ENCODE results near the gene IYD.

- TF ChIP-seq NFRKB (IDR thresholded peaks at IDR 0.05) (no peak), HDGF (IDR thresholded peaks at IDR 0.05; ENCODE audit: borderline replicate concordance) (no peak)
Measured at GRCh38 chr6:150377211-150377781, 8.5 kb downstream of the IYD start.

All from HEK293T (cell line).